ENCODE measurements around the gene LHX6.

GRCh38 chr9:122226142-122226757, 2.5 kb downstream of the LHX6 start:
- TF ChIP-seq CTCF (IDR thresholded peaks at IDR 0.05) (no peak), POLR2A (IDR thresholded peaks at IDR 0.05) (no peak)
